Activated T-helper 2 cell treated with anti-CD3 and anti-CD28 coated beads, Interferon-gamma antibody, Interleukin-2, Interleukin-4, amounts not matched to agents 10 μg/mL and 5 μg/mL and 100 μg/mL, durations not matched to agents 14 hours and 24 hours and 36 hours (primary cell): ENCODE data around the gene PLXNA1. TPM values are rescaled to one million over a fixed set of nuclear protein-coding genes. Genes with fewer than 3 reads are reported as not detected.

Experiments
- DNase-seq: peaks from one replicate; pipeline ENCODE4 v3.0.0; 2021; ENCODE audit warnings: low spot score
- H3K27ac Mint-ChIP-seq: one replicate; pipeline ENCODE4 v1.8.0; 2021; ENCODE audit warnings: mixed read lengths
- H3K27me3 Mint-ChIP-seq: one replicate; pipeline ENCODE4 v1.8.0; 2021; ENCODE audit warnings: low read depth, mixed read lengths
- H3K36me3 Mint-ChIP-seq: one replicate; pipeline ENCODE4 v1.8.0; 2021; ENCODE audit warnings: low read depth, mixed read lengths
- H3K4me1 Mint-ChIP-seq: one replicate; pipeline ENCODE4 v1.8.0; 2021; ENCODE audit warnings: low read depth, mixed read lengths
- H3K4me3 Mint-ChIP-seq: one replicate; pipeline ENCODE4 v1.8.0; 2021; ENCODE audit warnings: low read depth, mild to moderate bottlenecking, moderate library complexity, mixed read lengths
- H3K9me3 Mint-ChIP-seq: one replicate; pipeline ENCODE4 v1.8.0; 2021; ENCODE audit warnings: mixed read lengths
- intact Hi-C: fragments of 100-400 bp; cut with micrococcal nuclease; formaldehyde crosslinking; loops from one replicate; pipeline ENCODE4 v1.15.1; 2023
- total RNA-seq: library from RNA; stranded (reverse); gene quantifications from 2 replicates; pipeline ENCODE4 v1.2.3, GENCODE V29; 2022

Gene PLXNA1
- total RNA-seq, 1 donor from 2014 or later = 18.9 TPM

DNA sequence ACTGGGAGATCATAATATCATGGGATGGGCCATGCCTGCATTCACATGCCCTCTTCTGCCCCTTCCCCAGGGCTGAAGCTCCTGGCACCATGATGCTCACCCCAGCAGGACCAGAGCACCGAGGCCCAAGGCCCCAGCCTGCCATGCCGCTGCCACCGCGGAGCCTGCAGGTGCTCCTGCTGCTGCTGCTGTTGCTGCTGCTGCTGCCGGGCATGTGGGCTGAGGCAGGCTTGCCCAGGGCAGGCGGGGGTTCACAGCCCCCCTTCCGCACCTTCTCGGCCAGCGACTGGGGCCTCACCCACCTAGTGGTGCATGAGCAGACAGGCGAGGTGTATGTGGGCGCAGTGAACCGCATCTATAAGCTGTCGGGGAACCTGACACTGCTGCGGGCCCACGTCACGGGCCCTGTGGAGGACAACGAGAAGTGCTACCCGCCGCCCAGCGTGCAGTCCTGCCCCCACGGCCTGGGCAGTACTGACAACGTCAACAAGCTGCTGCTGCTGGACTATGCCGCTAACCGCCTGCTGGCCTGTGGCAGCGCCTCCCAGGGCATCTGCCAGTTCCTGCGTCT, 5.6 kb downstream of the PLXNA1 start:
- Mint-ChIP-seq H3K27me3 (peaks cover 1% of the 10 kb centered on the region), H3K4me3 (no peak overlapping the region), H3K27ac (no peak overlapping the region), H3K4me1 (no peaks in the 10 kb centered on the region), H3K36me3 (no peaks in the 10 kb centered on the region), H3K9me3 (no peaks in the 10 kb centered on the region)
- intact Hi-C loops = loop anchor here (10.0 kb wide), 1 partner anchor 1136 kb away; the partner anchor contains the start of gene RUVBL1
- DNase-seq = no peak

DNA sequence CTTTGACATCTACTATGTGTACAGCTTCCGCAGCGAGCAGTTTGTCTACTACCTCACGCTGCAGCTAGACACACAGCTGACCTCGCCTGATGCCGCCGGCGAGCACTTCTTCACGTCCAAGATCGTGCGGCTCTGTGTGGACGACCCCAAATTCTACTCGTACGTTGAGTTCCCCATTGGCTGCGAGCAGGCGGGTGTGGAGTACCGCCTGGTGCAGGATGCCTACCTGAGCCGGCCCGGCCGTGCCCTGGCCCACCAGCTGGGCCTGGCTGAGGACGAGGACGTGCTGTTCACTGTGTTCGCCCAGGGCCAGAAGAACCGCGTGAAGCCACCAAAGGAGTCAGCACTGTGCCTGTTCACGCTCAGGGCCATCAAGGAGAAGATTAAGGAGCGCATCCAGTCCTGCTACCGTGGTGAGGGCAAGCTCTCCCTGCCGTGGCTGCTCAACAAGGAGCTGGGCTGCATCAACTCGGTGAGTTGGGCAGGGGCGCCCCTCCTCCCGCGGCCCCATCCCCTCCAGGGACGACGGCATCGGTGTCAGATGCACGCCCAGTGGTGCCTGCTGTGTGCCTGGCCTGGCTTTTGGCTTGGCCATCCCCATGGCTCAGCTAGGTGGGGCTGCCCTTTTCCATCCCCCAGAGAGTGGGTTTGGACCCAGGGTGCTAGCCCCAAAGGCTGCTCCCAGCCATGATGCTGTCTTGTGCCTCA, 6.6 kb downstream of the PLXNA1 start:
- no peak for DNase-seq
- Mint-ChIP-seq H3K4me1 (no peaks in the 10 kb centered on the region), H3K9me3 (no peaks in the 10 kb centered on the region), H3K27ac (no peak overlapping the region), H3K4me3 (no peak overlapping the region), H3K36me3 (no peaks in the 10 kb centered on the region), H3K27me3 (peaks cover 1% of the 10 kb centered on the region)
- intact Hi-C loops = loop anchor here (10.0 kb wide), 1 partner anchor 1135 kb away; the partner anchor contains the start of gene RUVBL1

DNA sequence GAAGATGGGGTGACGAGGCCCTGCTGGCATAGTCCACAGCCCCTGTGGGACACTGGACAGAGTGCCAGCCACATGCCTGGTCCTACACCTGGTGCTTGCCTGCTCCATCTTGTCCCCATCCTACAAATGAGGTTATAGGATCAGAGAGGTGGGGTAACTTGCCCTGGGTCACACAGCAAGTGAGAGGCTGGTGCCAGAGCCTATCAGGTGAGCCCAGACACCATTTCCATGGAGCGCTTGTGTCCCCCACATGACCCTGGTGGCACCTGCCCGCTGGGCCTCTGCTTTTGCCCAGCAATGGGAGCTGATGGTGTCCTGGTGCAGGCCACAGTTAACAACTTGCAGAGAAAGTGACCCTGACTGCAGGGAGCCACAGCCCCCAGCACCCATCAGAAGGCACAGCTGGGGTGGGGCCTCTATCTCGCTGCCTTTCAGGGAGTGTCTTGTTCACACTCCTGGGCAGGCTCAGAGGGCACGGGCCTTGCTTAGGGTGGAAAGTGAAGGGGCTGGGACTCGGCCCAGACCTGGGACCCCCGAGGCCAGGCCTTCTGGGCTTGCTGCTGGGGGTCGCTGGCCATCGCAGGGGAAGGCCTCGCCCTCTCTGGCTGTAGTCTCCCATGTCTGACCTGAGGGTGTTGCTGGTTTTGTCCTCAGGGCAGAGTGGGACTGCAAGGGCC, 7.2 kb downstream of the PLXNA1 start:
- no peaks in the 10 kb centered on the region for H3K36me3 Mint-ChIP-seq
- H3K27me3 Mint-ChIP-seq = peaks cover 1% of the 10 kb centered on the region
- no peaks in the 10 kb centered on the region for H3K9me3 Mint-ChIP-seq
- H3K4me3 Mint-ChIP-seq = no peak overlapping the region
- no peak for DNase-seq
- no peaks in the 10 kb centered on the region for H3K4me1 Mint-ChIP-seq
- intact Hi-C loops = no loop called here
- no peak overlapping the region for H3K27ac Mint-ChIP-seq

DNA sequence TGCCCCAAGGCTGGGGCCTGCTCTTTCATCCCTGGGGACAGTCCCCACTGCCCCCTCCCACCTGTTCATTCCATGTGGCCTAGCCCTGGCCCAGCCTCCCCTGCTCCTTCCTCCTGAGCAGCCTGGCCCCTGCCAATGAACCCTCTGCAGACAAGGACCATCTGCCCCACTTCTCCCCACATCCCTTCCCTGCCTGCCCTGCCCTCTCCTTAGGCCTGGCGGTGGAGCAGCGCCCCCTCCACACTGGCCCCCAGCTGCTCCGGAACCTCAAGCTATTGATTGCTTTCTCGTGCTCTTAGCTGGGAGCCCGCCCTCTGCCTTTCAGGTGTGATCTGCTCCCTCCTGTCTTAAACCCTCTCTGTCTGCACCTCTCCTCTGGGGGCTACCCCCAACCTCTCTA, 8.0 kb downstream of the PLXNA1 start:
- H3K4me1 Mint-ChIP-seq = no peaks in the 10 kb centered on the region
- no peaks in the 10 kb centered on the region for H3K27me3 Mint-ChIP-seq
- H3K36me3 Mint-ChIP-seq = no peaks in the 10 kb centered on the region
- no peak overlapping the region for H3K27ac Mint-ChIP-seq
- no peaks in the 10 kb centered on the region for H3K9me3 Mint-ChIP-seq
- H3K4me3 Mint-ChIP-seq = no peak overlapping the region
- intact Hi-C loops = no loop called here
- DNase-seq = no peak

DNA sequence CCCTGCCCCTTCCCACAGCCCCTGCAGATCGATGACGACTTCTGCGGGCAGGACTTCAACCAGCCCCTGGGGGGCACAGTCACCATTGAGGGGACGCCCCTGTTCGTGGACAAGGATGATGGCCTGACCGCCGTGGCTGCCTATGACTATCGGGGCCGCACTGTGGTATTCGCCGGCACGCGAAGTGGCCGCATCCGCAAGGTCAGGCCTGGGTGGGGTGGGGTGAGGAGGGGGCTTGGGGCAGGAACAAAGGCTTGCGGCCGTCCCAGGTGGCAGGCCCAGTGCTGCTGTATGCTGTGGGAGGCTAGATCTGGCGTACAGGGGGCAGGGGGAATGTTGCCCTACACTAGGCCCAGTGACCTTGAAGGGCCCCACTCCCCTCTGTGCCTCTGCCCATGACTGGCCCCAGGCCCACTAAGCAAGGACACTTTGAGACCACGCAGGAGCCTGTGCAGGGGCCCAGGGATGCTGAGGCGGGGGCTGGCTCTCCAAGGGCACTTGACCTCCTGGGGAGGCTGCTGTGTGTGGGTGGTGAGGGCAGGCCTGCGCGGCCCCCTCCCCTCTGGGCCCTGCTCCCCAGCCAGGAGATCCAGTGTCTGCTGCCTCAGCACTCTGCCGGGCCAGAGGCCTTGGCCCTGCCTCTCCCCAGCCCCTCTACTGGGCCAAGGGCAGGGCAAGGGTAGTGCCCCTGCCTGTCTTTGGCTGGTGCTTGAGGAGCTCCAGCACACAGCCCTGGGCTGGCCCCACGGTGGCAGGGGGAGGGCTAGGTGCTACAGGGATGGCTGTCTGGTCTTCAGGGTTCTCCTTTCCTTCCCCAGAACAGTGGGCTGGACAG, 8.7 kb downstream of the PLXNA1 start:
- no peak for DNase-seq
- Mint-ChIP-seq H3K27ac (no peak overlapping the region), H3K4me3 (no peak overlapping the region), H3K36me3 (no peaks in the 10 kb centered on the region), H3K27me3 (no peaks in the 10 kb centered on the region), H3K9me3 (no peaks in the 10 kb centered on the region), H3K4me1 (no peaks in the 10 kb centered on the region)
- intact Hi-C loops = no loop called here

DNA sequence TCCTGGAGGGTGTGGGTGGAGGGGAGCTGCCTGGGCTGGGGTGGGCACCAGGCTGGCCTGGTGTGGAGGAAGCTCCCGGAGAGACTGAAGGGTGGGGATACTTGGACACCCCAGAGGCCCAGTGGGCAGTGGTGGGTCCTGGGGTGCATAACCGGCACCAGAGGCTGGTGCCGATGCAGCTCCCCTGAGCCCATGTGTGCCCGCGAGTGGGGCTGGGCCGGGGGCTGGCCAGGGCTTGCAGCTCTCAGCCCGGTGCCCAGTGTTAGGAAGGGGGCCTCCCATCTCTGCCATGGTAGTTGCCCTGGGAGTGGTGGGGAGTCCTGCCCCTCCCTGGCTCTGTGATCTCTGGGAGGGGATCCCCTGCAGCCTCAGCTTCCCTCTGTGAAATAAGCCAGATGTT, 9.3 kb downstream of the PLXNA1 start:
- Mint-ChIP-seq H3K4me1 (no peaks in the 10 kb centered on the region), H3K4me3 (no peak overlapping the region), H3K9me3 (no peaks in the 10 kb centered on the region), H3K27ac (no peak overlapping the region), H3K36me3 (no peaks in the 10 kb centered on the region), H3K27me3 (no peaks in the 10 kb centered on the region)
- DNase-seq = no peak
- intact Hi-C loops = no loop called here

DNA sequence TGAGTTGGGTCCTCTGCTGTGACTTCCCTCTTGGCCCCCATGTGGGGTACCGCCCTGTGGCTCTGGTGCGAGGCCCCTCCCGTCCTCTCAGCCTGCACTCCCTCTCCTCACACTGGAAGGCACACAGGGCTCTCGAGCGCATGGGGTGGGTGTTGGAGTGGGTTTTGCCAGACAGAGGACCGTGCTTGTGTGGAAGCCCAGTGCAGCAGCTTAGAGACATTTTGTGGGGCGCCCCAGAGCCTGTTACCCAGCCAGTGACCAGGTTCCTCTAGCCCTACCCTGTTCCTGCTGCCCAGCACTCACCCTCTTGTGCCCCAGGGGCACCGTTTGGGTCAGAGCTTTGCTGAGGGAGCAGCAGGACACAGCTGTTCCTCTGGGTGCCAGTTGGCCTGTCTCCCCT, 9.9 kb downstream of the PLXNA1 start:
- intact Hi-C loops = no loop called here
- no peak for DNase-seq
- Mint-ChIP-seq H3K27me3 (no peaks in the 10 kb centered on the region), H3K9me3 (no peaks in the 10 kb centered on the region), H3K36me3 (no peaks in the 10 kb centered on the region), H3K27ac (no peak overlapping the region), H3K4me1 (no peaks in the 10 kb centered on the region), H3K4me3 (no peak overlapping the region)

DNA sequence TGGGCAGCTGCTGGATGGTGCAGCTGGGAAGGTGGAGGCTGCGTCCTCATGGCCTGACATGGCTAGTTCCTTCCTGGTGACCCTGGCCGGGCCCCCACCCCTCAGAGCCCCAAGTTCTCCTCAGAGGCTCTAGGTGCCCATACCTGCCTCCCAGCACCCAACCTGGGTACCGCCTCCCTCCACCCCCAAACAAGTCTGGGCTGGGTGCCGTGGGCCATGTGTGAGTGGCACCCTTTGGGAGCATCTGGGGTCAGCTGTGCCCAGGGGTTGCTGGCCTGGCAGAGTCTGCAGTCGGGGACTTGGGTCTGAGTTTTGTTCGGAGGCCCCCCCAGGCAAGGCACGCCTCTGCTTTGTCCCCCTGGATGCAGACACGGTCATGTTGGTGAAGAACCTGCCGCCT, 10.5 kb downstream of the PLXNA1 start:
- no peak overlapping the region for H3K4me3 Mint-ChIP-seq
- no peak for DNase-seq
- no peaks in the 10 kb centered on the region for H3K4me1 Mint-ChIP-seq
- intact Hi-C loops = no loop called here
- H3K27me3 Mint-ChIP-seq = no peaks in the 10 kb centered on the region
- no peaks in the 10 kb centered on the region for H3K9me3 Mint-ChIP-seq
- no peaks in the 10 kb centered on the region for H3K36me3 Mint-ChIP-seq
- H3K27ac Mint-ChIP-seq = no peak overlapping the region

DNA sequence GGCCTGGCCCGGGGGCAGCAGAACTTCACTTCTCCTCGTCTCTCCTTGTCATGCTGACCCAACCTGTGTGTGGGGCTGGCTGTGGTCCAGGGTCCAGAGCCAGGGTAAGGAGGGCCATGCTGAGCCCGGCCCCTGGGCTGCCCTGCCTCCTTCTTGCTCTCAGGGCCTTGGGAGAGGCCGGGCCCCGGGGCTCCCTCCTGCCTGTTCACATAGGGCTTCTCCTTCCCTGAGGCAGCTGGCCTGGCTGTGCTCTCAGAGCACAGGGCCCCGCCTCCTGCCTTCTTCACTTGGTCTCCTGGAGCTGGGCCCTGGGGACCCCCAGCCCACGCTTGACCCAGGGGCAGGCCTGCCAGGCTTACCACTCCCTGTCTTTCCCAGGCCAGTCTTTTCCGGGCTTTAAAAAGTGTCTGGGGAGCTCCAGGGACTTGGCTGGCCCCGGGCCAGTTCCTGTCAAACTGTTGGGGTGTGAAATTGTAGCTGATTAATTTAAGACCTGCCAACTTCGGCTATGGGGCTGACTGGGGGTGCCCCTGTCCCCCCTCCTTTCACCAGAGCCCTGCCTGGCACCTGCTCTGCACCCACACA, 11.8 kb downstream of the PLXNA1 start:
- H3K4me1 Mint-ChIP-seq = no peaks in the 10 kb centered on the region

DNA sequence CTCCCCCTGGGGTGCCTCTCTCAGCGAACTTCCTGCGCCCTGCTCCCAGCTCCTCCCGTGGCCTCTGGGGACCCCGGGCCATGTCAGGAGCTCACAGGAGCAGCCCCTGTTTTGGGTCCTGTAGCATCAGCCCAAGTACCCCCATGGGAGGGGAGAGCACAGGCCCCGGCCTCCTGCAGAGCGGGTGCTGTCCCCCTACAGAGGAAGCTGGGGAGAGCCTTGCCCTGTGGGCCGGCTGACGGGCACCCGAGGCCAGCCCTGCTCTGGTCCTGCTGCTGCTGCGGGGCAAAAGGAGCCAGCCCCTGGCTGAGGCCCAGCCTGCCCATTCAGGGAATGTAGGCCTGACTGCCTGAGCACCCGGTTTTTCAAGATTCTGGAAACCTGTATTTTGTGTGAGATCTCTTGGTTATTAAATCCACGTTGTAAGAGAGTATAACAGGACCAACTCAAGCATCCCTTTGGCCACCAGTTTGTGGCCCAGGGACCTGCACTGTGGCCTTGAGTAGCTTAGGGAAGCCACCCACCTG, 12.4 kb downstream of the PLXNA1 start:
- Mint-ChIP-seq H3K27ac (no peak overlapping the region), H3K9me3 (no peaks in the 10 kb centered on the region), H3K4me3 (no peak overlapping the region), H3K36me3 (no peaks in the 10 kb centered on the region), H3K4me1 (no peaks in the 10 kb centered on the region), H3K27me3 (no peaks in the 10 kb centered on the region)
- intact Hi-C loops = no loop called here
- DNase-seq = no peak

More for the DNA sequence above, 11.8 kb downstream of the PLXNA1 start:
- intact Hi-C loops = no loop called here
- Mint-ChIP-seq H3K27me3 (no peaks in the 10 kb centered on the region), H3K27ac (no peak overlapping the region), H3K9me3 (no peaks in the 10 kb centered on the region), H3K36me3 (no peaks in the 10 kb centered on the region), H3K4me3 (no peak overlapping the region)
- DNase-seq = no peak

DNA sequence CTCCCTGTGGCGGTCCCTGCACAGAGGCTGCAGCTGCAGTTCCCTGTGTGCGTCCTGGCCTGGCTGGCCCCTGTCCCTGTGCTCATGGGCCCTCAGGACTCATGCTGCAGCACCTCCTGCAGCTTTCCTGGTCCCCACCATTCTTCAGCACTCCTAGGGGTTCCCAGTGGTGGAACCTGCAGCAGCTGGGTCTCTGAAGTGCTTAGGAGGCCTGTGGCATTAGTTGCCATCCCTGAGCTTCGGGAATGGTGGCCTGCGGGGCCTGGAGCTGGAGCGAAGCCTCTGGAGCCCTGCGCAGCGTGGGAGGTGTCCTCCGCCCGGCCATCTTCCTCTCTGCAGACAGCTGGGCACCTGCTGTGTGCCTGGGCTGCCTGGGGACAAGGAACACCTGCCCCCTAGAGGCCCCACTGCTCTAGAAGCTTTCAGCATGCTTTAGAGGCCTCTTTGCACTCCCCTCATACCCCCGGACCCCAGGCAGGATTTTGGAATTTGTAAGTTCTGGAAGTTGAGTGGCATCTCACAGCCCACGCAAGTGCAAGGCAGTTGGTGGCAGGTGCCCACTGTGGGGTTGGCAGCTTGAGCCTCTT, 13.1 kb downstream of the PLXNA1 start:
- DNase-seq = no peak
- intact Hi-C loops = no loop called here
- Mint-ChIP-seq H3K27me3 (no peaks in the 10 kb centered on the region), H3K36me3 (no peaks in the 10 kb centered on the region), H3K4me3 (no peak overlapping the region), H3K9me3 (no peaks in the 10 kb centered on the region), H3K27ac (no peak overlapping the region), H3K4me1 (no peaks in the 10 kb centered on the region)

DNA sequence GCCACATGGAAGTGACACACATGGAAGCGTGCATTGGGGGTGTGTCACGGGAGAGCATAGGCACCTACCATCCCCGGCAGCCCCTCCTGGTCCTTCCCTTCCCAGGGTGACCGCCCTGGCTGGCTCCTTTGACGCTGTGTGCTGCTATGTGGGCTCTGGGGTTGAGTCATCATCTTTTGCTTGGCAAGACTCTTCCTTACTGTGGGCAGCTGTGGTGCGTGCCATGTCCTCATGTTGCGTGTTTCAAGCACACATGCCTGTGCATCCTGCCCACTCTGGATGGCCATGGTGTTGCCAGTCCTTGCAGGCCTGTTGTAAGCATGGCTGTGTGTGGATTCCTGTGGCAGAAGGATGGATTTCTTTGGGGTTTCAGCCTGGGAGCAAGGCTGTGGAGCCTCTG, 14.0 kb downstream of the PLXNA1 start:
- Mint-ChIP-seq H3K9me3 (no peaks in the 10 kb centered on the region), H3K27me3 (no peaks in the 10 kb centered on the region), H3K4me3 (no peak overlapping the region), H3K4me1 (no peaks in the 10 kb centered on the region), H3K36me3 (no peaks in the 10 kb centered on the region), H3K27ac (no peak overlapping the region)
- no peak for DNase-seq
- intact Hi-C loops = no loop called here
